ENCODE measurements around the gene C1orf159. TPM values are rescaled to one million over a fixed set of nuclear protein-coding genes. Genes with fewer than 3 reads are reported as not detected.

The C1orf159 gene
- total RNA-seq, 1 experiment from 2014 or later = 32.4 TPM

DNA sequence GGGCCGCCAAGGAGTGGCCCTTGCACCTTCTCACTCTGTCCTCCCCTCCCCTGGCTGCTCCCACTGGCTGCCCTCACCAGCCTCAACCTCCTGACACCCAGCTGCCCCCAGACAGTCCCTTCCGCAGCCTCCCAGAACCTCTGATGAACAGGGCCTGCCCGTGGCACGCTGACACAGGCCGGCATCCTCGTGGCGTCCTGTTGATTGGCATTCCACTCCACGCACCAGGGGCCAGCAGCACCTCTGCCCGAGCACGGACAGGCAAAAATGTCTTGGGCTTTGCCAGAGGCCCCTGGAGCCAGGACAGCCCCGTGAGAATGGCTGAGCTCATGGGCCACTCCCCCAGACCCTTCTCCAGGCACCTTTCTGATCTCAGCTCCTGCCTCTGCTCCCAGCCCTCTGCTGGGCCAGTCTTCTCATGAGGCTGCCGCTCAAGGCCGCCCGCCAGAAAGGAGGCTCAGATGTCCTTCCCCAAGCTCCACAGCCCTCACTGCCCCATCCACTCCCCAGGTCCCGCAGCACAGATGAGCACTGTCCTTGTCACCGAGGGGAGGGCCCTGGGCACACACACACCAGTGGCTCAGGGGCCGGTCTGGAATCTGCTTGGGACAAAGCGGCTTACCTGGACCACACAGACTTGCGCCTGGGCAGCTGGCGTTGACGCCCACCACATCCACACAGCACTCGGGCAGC lies 26.0 kb downstream of the C1orf159 start:
- Mint-ChIP-seq H3K36me3 (ENCODE audit: insufficient read depth, unreplicated experiment) (peaks cover 30% of the 10 kb centered on the region), H3K27me3 (ENCODE audit: unreplicated experiment) (no peaks in the 10 kb centered on the region), H3K4me1 (ENCODE audit: low read depth, unreplicated experiment) (no peaks in the 10 kb centered on the region), H3K27ac (ENCODE audit: unreplicated experiment) (no peak overlapping the region), H3K9me3 (ENCODE audit: low read depth, unreplicated experiment) (no peaks in the 10 kb centered on the region), H3K4me3 (ENCODE audit: low read depth, unreplicated experiment) (no peak overlapping the region)
- intact Hi-C loops (cut with micrococcal nuclease; ENCODE audit: unreplicated experiment) = no loop called here
- no TSS peak for BruUV-seq (replicated peaks)
- TF ChIP-seq CTCF (IDR thresholded peaks at IDR 0.05; ENCODE audit: unreplicated experiment) = no peak
- DNase-seq = no peak
- CTCF ChIA-PET = no interaction called here

GRCh38 chr1:1088801-1089680 lies 26.8 kb downstream of the C1orf159 start:
- Mint-ChIP-seq H3K27me3 (ENCODE audit: unreplicated experiment) (no peaks in the 10 kb centered on the region), H3K4me1 (ENCODE audit: low read depth, unreplicated experiment) (no peaks in the 10 kb centered on the region), H3K27ac (ENCODE audit: unreplicated experiment) (no peak overlapping the region), H3K36me3 (ENCODE audit: insufficient read depth, unreplicated experiment) (peaks cover 25% of the 10 kb centered on the region), H3K9me3 (ENCODE audit: low read depth, unreplicated experiment) (no peaks in the 10 kb centered on the region), H3K4me3 (ENCODE audit: low read depth, unreplicated experiment) (no peak overlapping the region)
- DNase-seq = no peak
- no peak for TF ChIP-seq CTCF (IDR thresholded peaks at IDR 0.05; ENCODE audit: unreplicated experiment)
- CTCF ChIA-PET = no interaction called here
- BruUV-seq (replicated peaks) = no TSS peak
- intact Hi-C loops (cut with micrococcal nuclease; ENCODE audit: unreplicated experiment) = no loop called here

GRCh38 chr1:1088029-1088800 lies 27.7 kb downstream of the C1orf159 start:
- no peak for TF ChIP-seq CTCF (IDR thresholded peaks at IDR 0.05; ENCODE audit: unreplicated experiment)
- no TSS peak for BruUV-seq (replicated peaks)
- Mint-ChIP-seq H3K9me3 (ENCODE audit: low read depth, unreplicated experiment) (no peaks in the 10 kb centered on the region), H3K36me3 (ENCODE audit: insufficient read depth, unreplicated experiment) (peaks cover 28% of the 10 kb centered on the region), H3K27me3 (ENCODE audit: unreplicated experiment) (no peaks in the 10 kb centered on the region), H3K4me1 (ENCODE audit: low read depth, unreplicated experiment) (no peaks in the 10 kb centered on the region), H3K27ac (ENCODE audit: unreplicated experiment) (no peak overlapping the region), H3K4me3 (ENCODE audit: low read depth, unreplicated experiment) (no peak overlapping the region)
- CTCF ChIA-PET = no interaction called here
- intact Hi-C loops (cut with micrococcal nuclease; ENCODE audit: unreplicated experiment) = no loop called here
- no peak for DNase-seq

- peaks cover 32% of the 10 kb centered on the region for H3K36me3 Mint-ChIP-seq (ENCODE audit: insufficient read depth, unreplicated experiment)
- H3K4me3 Mint-ChIP-seq (ENCODE audit: low read depth, unreplicated experiment) = no peak overlapping the region
- intact Hi-C loops (cut with micrococcal nuclease; ENCODE audit: unreplicated experiment) = no loop called here
- DNase-seq = no peak
- H3K4me1 Mint-ChIP-seq (ENCODE audit: low read depth, unreplicated experiment) = no peaks in the 10 kb centered on the region
- CTCF ChIA-PET = no interaction called here
- TF ChIP-seq CTCF (IDR thresholded peaks at IDR 0.05; ENCODE audit: unreplicated experiment) = no peak
- H3K9me3 Mint-ChIP-seq (ENCODE audit: low read depth, unreplicated experiment) = no peaks in the 10 kb centered on the region
- no TSS peak for BruUV-seq (replicated peaks)
- no peak overlapping the region for H3K27ac Mint-ChIP-seq (ENCODE audit: unreplicated experiment)
- H3K27me3 Mint-ChIP-seq (ENCODE audit: unreplicated experiment) = no peaks in the 10 kb centered on the region
Measured at GRCh38 chr1:1087351-1088028, 28.4 kb downstream of the C1orf159 start.

Data from Calu3 (cell line).